ENCODE results near the gene FHL3.

FHL3 gene

DNA sequence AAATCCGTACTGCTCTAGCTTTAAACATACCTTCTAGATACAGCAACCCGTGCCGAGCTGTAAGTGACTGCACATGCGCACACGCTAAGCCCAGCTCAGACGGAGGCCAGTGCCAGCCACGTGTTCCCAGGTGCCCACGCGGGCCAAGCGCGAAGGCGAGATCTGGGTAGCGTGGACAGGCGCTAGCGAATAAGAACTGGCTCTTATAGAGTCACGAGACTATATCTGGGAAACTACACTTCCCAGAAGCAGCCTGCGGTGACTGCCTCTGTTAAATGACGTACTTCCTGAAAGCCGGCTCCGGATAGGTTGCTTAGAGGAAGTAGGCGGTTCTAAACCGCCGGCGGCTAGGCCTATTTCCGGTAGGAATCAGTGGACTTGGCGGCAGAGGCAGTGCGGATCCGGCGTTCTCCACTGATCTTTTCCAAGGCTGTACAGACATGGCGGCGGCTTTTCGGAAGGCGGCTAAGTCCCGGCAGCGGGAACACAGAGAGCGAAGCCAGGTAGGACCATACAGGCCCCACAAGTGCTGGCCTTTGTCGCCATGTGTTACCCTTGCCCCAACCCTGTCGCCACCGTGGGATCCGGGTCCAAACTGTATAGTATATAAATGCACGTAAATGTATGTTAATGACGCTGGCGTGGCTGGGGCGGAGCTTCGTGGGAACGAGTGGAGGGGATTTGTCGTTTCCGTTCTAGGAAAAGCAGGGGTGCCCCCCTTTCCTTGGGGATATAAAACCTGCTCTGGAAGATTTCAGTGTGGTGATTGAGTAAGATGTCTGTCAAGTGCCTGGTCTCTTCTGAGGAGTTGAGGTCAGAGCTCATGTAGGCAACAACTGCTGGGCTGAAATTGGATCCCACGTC is 7.3 kb upstream of the FHL3 start, which contains the start of gene UTP11:
TSS of gene UTP11 (plus strand) at position 372 of the 864 bp plus-strand sequence. CDS start at position 441, 69 bp downstream.
- peak; percentile 98 for FAIRE-seq

DNA sequence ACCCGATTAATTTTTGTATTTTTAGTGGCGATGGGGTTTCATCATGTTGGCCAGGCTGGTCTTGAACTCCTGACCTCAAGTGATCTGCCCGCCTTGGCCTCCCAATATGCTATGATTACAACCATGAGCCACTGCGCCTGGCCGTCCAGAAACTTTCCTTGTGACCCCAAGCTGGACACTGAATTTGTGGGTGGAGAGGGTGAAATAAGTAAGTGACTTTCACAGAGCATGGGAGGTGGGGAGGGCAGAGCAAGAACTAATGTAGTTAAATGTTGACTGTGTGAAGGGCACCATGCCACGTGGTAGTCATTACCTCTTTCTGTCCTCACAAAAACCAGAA is 4.5 kb upstream of the FHL3 start:
- no peak for FAIRE-seq

DNA sequence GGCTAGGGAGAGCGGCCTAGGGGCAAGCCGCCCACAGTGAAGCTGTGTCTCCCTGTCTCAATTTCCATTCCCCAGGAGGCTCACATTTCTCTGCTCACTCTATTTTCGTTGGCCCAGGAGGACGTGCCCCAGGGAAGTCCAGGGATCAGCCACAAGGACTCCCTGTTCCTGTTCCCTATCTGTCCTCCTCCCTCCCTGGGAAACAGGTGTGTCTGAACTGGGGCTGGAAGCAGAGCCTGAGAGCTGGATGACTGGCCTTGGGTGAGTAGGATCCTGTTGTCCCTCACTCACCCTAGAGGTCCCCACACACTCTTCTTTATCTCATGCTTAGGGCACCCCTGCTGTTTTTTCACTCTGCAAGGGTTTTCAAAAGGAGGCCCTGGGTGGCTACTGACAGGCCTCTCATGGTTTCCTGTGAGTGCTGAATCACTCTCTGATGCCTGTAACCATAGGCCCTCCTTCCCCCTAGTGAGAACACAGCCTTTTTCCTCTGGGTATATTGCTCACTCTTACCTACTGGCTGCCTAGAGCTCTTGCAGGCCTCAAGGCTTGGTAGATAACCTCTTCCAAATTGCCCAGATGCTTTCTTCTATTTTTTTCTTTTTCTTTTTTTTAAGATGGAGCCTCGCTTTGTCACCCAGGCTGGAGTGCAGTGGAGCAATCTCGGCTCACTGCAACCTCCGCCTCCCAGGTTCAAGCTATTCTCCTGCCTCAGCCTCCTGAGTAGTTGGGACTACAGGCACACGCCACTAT is 4.0 kb upstream of the FHL3 start:
- no peak for FAIRE-seq

DNA sequence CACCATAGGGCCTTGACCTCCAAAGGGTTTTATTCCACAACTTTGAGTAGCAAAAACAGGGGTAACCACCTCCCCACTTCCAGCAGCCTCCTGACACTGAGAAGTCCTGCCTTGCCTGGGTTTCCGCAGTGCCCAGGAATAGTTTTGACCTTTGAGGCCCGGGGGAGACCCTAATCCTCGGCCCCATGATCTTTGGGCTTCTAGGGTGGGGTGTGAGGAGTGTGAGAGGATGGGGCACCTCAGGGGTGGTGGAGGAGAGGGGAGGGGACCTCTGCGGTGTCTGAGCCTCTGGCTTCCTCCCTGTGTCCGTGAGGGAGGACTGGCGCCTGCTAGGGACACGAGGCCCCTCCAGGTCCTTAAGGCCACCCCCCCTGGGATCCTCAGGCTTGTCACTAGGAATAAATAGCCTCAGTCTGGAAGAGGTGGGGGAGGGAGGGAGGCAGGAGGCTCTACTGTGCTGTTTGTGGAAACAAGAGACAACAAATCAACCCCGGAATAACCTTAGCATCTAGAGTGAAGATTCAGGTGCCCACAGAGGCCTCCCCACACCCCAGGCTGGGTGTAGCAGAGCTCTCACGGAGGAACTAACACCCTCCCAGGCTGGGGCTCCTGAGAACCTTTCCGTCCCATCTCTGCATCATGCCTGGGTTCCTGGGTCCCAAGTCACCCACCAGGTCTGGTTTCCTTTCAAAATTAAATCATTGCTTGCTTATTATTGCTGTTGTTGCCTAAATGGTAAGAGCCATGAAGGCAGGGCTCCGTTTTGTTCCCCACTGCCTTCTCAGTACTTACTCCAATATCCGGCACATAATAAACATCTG is 904 bp upstream of the FHL3 start:
- FAIRE-seq, result no peak

DNA sequence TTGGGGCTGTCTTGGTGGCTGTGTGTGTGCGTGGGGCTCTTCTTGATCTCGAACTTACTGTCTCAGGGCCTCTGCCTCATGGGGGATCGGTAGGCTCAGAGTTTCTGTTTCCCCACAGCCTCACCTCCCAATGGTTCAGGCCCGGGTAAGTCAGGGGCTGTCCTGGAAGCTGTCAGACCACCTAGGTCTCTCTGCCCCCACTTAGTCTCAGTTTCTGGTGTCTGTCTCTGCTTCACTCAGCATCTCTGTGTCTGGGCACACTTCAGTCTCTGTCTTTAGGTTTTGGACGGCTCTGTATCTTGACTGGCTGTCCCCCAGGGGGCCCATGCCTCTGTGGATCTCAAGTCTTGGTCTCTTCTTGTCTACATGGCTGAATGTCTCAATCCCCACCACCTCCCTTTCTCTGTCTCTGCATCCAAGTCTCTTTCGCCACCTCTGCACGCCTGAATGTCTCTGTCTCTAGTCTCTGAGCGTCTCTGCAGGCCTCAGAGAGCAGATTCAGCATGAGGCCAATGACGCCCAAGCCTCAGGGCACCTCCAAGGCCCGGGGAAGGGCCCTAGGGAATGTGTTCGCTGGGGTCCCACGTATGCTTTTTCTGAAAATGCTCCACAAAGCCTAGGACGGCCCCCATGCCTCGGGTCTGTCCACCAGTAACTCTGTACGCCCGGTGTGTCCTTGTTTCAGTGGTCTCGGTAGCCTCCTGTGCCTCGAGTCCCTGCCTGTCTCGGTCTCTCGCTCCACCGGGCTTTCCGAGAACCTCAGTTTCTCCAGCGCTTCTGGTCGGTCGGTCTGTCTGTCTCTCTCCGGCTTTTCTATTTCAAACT is 818 bp downstream of the FHL3 start:
- no peak for FAIRE-seq

DNA sequence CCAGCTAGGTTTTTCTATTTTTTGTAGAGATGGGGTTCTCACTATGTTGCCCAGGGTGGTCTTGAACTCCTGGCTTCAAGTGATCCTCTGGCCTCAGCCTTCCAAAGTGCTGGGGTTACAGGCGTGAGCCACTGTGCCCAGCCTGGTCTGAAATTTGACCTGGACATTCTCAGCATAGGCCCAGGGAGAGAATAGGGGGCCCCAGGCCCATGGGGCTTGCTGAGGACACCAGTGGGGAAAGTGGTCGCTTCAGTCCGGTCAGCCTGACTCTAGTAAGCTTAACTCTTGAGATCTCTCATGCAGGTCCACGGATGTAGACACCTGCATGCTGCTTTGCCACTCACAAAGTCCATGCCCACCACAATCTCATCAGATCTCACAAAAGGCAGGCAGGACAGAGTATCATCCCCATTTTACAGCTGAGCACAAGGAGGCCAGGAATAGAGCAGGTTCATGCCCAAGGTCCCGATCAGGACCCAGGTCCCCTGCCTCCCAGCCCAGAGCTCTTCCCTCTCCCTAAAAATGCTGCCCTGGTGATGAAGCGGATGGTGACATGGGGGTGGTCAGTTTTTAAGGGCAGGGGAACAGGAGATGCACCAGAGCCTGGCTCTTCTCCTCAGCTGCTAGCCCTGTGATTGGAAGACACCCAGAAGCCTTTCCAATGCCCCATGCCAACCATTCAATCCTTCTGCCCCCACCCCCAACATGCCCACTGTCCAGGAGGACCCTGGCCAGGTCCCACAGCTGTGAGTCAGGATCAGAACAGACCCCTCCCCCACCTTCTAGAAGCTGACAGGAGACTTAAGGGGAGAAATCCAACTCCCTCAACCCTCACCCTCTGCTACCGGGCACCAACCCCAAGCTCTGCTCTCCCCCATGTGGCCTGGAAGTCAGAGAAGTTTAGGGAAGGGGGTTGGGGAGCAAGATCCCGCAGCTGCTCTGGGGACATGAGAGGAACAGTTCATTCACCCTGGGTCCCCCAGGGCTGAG is 1.8 kb downstream of the FHL3 start:
- FAIRE-seq, result no peak

DNA sequence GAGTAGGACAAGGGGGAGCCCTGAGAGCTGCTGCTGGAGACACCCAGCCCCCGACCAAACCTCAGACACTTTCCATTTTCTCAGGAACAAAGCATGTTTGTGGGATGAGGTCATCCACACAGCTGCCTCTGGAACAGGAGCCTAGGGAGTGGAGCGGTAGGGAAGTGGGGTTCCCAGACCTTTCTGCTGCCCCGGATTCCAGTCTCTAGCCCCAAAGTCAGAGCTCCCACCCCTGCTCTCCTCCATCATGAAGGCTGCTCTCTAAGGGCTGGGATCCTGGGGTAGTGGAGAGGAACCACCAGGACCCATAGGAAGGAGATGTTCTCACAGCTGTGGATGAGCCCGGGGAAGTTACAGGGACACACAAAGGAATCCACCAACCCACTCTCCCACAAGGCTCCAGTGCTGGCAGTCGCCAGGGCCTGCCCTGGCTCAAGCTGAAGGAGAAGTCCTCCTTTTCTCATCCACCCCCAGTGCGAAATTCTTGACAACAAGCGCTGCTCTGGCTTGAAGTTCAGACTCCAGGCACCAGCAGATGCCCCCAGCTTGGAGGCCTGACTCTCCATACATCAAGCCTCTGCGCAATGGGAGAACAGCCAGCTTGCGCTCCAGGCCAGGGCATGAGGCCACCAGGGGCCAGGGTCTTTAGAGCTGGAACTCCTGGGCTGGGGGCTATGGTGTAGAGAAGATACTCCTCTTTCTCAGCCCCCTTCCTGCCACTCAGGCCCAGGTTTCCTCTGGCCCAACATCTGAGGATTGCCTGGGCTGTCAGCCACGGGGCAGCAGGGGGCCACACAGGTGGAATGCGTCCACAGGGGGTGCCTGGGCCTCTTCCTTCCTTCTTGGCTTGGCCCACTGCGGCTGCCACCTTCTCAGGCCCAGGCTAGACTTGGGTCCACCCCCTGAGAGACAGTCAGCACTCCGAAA is 4.5 kb downstream of the FHL3 start:
- FAIRE-seq, result no peak

DNA sequence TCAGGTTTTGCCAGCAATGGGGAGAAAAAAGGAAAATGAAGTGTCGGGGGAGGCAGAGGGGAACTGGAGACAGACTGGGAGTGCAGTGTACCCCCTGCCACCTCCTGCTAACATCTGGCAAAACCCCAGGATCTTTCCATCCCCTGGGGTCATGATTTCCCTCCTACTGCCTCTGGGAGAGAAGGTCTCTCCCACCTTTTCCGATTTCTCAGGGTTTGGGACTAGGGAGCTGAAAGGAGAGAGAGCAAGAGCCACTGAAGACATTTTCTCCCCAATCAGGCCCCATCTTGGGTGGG is 5.1 kb downstream of the FHL3 start:
- FAIRE-seq, result no peak

DNA sequence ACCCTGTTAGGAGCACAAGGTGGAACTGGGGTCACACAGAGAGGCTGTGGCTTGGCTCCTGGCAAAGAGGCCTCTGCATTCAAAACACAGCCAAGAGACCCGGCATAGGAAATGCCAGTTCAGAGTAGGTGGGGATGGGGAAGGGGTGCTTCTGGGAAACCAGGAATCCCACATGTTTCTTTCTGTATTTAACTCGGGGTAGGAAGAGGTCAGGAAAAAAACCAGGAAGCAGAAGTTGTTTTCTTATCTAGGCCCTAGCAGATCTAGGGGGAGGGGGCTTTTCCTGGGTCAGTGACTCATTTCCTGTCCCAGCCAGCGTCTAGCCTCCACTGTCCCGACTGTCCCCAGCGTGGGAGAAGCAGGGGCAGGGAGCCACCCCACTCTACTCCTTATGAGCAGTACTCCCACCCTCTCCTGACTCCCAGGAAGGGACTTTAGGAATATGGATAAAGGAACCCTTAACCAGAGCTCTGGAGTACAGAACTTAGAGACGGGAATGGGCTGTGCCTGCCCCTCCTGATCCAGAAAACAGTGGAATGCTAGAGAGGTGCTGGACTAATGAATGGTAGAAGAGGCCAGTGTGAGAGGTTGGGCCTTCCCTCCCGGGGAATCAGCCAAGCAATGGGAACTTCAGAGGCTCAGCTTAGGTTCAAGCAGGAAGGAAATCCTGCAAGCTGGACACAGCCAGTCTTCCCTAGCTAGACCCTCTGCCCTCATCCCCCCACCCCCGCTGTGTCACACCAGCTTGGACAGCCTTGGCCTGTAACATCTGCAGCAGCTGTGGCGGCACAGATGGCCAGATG is 5.7 kb downstream of the FHL3 start:
- FAIRE-seq, result no peak

DNA sequence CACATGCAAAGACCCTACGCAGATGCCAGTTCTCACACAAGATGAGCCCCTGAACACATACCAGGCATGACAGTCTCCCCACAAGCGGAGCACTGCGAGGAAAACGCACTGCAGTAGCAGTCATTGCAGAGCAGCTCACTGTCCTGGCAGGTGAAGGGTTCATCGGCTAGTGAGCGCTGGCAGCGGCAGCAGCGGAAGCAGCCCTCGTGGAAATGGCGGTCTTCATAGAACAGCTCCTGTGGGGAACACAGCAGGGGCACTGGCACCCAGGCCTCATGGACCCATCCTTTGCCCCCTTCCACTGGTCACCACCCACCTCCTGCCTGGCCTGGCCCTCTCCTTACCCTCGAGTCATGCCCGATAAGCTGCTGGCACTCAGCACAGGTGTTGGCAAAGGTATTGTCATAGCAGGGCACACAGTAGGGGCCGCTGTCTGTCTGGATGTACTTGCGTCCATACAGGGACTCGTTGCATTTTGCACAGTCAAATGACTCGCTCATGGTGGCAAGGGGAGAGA is 6.3 kb downstream of the FHL3 start:
- FAIRE-seq, result no peak

DNA sequence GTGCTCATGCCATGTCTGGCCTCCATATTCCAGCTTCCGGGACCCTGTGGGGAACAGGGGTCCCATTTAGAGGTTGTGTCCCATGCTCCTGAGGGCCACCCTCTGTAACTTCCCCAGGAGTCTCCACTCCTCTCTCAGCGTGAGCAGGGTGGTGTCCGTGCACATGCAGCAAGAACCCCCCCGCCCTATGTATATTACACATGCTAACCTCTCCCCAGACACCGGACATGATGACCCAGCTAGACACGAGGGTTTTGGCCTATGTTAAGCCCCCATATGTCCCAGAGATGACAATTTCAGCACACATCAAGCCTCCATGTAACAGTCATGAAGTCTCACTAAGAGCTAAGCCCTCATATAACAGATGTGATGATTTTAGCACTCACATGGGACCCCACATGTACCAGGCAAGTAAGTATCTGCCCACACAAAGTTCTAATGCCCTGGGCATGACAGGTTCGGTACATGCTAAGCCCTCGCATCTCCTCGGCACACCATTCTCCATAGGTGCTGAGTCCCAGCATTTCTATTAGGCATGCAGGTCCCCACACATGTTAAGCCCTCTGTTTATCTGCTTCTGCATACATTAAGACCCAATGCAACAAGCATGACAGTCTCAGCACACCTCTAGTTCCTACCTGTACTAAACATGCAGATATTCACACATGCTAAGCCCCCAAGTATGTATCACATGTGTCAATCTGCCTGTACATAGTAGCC is 7.1 kb downstream of the FHL3 start:
- no peak for FAIRE-seq

DNA sequence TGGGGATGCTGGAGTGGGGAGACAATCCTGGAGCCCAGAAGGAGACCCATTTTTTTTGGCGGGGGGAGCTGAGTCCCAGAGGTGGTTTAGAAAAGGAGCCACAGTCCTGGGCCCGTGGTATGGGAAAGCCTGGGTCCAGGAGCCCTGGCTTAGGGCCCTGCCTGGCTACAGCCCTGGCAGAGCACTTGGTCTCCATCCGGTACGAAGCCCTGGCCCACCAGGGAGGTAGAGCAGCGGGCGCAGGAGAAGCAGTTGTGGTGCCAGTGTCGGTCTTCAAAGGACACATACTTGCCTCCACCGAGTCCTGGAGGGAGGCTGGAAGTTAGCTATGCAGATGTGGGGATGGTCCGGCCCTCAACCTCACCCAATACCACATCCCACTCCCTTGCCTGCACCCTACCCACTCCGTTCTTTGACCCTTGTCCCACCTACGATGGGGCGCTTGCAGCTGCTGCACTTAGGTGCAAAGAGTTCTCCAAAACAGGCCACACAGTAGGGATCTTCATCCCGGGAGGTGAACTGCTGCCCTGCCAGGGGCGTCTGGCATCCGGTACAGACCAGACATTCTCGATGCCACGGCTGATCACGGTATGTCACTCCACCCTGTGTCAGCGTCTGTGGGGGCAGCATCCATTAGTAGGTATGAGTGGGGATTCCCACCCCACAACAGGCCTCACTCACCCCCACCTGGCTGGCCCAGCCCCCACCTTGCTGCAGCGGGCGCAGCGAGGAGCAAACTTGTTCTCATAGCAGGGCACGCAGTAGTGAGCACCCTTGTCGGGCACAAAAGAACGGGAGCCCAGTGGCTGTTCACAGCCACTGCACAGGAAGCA is 7.8 kb downstream of the FHL3 start:
- no peak for FAIRE-seq

DNA sequence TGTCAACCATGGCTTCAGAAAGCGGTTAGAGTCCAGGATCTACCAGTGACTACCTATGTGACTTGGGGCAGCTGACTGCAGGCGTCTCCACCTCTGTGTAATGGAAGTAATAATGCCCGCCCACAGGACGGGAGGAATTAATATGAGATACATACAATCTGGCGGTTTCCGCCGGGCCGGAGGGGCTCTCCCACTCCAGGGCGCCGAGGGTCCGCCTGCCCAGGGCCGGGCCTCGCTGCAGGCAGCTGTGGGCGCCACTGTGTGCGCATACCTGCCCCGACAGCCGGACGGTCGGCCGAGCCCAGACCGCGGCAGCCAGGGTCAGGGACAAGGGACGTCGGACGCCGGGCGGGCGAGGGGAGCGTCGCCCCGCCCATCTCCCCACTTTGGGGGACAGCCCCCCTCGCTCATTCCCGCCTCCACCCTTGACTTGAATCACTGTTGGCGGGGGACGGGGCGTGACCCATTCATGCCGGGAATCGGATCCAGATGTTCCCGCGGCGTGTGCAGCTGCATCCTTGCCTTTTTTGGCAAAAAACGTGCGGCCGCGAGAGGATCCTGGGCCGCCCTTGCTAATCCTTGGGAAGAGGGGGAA is 9.5 kb downstream of the FHL3 start:
- no peak for FAIRE-seq

DNA sequence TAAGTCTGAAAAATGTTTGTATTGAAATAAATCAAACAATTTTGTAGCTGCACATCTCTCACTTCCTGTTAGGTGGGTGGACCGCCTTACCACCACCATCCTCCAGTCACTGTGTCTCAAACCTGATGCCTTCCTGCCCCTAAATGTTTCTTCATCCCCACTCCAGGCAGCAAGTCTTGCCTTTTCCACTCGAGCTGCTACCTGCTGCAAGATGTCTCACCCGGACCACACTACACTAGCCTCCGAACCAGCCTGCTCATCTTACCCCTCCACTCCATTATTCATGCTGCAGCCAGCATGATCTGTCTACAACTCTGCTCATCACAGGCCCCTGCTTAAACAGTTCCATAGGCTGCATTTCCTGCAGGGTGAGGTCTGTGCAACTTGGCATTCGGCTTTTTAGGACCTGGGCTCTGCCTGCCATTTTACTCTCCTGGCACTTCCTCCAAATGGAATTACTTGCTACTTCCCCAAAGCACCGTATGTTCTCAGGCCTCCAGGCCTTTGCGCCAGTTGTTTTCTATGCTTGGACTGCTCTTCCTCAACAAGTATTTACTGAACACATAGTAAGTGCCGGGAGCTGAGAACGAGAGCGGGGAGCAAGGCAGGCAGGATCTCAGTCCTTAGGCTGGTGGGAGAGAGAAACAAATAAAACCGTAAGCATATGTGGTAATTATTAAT is 10.3 kb downstream of the FHL3 start:
- no peak for FAIRE-seq

DNA sequence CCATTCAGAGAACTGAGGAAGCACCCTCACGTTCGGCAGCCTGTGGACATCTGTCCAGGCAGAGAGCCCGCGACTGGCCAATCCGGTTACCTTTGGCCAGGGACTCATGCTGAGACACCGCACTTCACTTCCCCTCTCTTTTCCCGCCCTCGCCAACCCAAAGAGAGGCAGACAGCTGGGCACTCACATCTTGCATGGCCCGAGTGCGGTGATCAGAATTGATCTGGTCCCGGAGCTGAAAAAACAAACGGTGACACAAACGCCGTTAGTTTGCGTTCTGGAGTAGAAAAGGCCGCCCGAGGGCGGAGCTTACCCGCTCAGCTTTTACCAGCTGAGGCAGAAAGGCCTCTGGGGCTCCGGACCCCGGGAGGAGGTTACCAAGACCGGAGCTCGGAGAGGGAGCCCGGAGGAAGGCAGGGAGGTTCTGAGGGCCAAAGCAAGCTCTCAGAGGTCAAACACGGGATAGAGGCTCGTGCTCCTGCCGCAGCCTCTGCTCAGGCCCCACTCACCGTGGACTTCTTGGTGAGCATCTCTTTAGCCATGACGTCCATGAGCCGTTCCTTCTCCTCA is 15.9 kb downstream of the FHL3 start:
- no peak for FAIRE-seq

DNA sequence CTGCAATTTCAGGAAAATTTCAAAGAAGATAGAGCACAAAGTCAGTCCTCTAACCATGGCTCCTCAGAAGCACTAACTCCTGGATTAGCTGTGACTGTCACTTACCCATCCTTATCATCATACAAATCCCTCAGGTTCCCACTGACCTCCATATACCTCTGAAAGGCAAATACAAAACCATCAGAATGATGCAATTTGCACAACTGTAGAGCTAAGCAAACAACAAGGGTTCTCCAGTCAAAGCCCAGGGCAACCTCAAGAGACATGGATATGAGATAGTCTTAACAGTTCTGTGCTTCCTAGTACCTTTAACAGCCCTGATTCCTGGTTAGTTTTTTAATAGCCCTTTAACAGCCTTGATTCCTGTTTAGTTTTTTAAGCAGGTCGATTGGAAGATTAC is 17.6 kb downstream of the FHL3 start:
- FAIRE-seq, result no peak

Data from islet of Langerhans (tissue), 1 donor.